Testis (tissue), 3 donors: ENCODE measurements around the gene RIMBP2. TPM values are rescaled to one million over a fixed set of nuclear protein-coding genes. Genes with fewer than 3 reads are reported as not detected.

Experiments used
- DNase-seq: peaks from one replicate; pipeline ENCODE4 v3.0.0-alpha.2; 2019
- H3K27ac ChIP-seq, 2 donors: fragments of 200-600 bp; sonication (generic); one replicate each; pipeline ENCODE4 v1.5.1; 2019
- H3K27me3 ChIP-seq: fragments of 200-600 bp; sonication (generic); one replicate; pipeline ENCODE4 v1.5.1; 2019
- H3K36me3 ChIP-seq: fragments of 200-600 bp; sonication (generic); one replicate; pipeline ENCODE4 v1.5.1; 2017; ENCODE audit warnings: low read depth; ENCODE audit errors: missing control alignments
- H3K4me1 ChIP-seq: fragments of 200-600 bp; sonication (generic); one replicate; pipeline ENCODE4 v1.5.1; 2019
- H3K4me3 ChIP-seq, 2 donors: fragments of 200-600 bp; sonication (generic); one replicate each; pipeline ENCODE4 v1.5.1; 2017 to 2019
- H3K9me3 ChIP-seq: fragments of 200-600 bp; sonication (generic); one replicate; pipeline ENCODE4 v1.5.1; 2017
- POLR2A ChIP-seq: fragments of 450-650 bp; IDR thresholded peaks from one replicate; pipeline ENCODE4 v1.6.1; 2017; ENCODE audit warnings: antibody characterized with exemption, mild to moderate bottlenecking, moderate library complexity
- WGBS, 2 donors: methylation state at CpG; one replicate each; pipeline ENCODE4 v1.1.5; 2018; 5-methylcytosine and 5-hydroxymethylcytosine counted together
- intact Hi-C: fragments of 100-400 bp; cut with DNase I; formaldehyde crosslinking; loops from one replicate; pipeline ENCODE4 v1.15.1; 2023; ENCODE audit warnings: low total_unique reads
- polyA plus RNA-seq: library from polyadenylated mRNA; stranded (reverse); fragments of 350-450 nt; fragmentation: Illumina TruSeq; extraction: RNeasy Lipid Tissue Mini Kit (QIAGEN cat#74804); gene quantifications from one replicate; pipeline ENCODE4 v1.2.3, GENCODE V29; 2014; ENCODE audit warnings: low read depth, low replicate concordance; ENCODE audit not compliant: insufficient read depth
- total RNA-seq, 2 donors: library from RNA; depleted of rRNA; stranded (reverse); fragments of >200 nt; gene quantifications; one replicate each; pipeline ENCODE4 v1.2.3, GENCODE V29; 2016
- TF ChIP-seq, protein P1 (sequence below), 3 experiments: fragments of 450-650 bp in 2 of 3; fragments of 200-600 bp in 1 of 3; sonication (generic) in 1 of 3; IDR thresholded peaks; one replicate each; pipeline ENCODE4 v1.5.1; 2016 to 2019; ENCODE audit warnings: antibody characterized with exemption in 3 of 3, mild to moderate bottlenecking in 2 of 3, moderate library complexity in 1 of 3

Gene RIMBP2
- total and polyA plus RNA-seq, 3 donors from 2014 or later = 8.0 to 10.0 (median 8.7) TPM

DNA sequence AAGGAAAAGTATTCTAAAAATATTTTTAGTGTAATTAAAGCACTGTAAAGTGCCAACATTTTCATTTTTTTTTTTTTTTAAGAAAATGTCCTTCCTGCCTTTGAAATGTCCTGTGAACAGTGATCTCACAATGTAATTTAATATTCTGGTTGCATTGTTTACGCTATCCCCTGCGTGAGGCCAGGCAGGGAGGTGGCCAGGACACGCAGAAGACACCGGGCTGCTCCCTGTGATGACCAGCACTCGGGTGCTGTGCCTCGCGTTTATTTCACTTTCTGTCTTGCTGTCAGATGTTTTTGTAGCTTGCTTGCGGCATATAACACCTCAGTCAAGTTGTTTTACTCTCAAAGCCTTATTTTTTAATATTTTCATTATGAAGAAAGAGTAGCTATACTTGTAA is 359.9 kb downstream of the RIMBP2 start:
- Histone ChIP-seq H3K27me3 (no peaks in the 10 kb centered on the region), H3K36me3 (no peaks in the 10 kb centered on the region), H3K4me1 (no peaks in the 10 kb centered on the region), H3K9me3 (no peaks in the 10 kb centered on the region), H3K4me3 (no peak overlapping the region), H3K27ac (no peak overlapping the region)
- no peak for DNase-seq
- intact Hi-C loops = no loop called here
- no peak for TF ChIP-seq POLR2A
- TF ChIP-seq, protein P1, sequence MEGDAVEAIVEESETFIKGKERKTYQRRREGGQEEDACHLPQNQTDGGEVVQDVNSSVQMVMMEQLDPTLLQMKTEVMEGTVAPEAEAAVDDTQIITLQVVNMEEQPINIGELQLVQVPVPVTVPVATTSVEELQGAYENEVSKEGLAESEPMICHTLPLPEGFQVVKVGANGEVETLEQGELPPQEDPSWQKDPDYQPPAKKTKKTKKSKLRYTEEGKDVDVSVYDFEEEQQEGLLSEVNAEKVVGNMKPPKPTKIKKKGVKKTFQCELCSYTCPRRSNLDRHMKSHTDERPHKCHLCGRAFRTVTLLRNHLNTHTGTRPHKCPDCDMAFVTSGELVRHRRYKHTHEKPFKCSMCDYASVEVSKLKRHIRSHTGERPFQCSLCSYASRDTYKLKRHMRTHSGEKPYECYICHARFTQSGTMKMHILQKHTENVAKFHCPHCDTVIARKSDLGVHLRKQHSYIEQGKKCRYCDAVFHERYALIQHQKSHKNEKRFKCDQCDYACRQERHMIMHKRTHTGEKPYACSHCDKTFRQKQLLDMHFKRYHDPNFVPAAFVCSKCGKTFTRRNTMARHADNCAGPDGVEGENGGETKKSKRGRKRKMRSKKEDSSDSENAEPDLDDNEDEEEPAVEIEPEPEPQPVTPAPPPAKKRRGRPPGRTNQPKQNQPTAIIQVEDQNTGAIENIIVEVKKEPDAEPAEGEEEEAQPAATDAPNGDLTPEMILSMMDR (IDR thresholded peaks at IDR 0.05) = no peak
- WGBS, 2 donors = 60 to 62% methylated on average over 8 of the region's 8 CpGs

GRCh38 chr12:130354407-130354806 is 361.7 kb downstream of the RIMBP2 start:
- 82 to 94% methylated on average over 7 of the region's 7 CpGs for WGBS, 2 donors

DNA sequence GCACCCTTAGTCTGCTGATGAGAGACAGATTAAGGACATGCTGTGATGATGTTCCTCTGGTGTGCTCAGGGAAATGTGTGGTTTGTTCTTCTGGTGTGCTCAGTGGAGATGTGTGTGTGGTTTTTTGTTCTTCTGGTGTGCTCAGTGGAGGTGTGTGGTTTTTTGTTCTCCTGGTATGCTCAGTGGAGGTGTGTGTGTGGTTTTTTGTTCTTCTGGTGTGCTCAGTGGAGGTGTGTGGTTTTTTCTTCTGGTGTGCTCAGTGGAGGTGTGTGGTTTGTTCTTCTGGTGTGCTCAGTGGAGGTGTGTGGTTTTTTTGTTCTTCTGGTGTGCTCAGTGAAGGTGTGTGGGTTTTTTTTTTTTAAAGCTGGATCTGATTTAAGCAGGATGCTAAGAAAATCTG is 363.0 kb downstream of the RIMBP2 start:
- Histone ChIP-seq H3K36me3 (no peaks in the 10 kb centered on the region), H3K27ac (no peak overlapping the region), H3K4me1 (no peaks in the 10 kb centered on the region), H3K9me3 (no peaks in the 10 kb centered on the region), H3K4me3 (no peak overlapping the region), H3K27me3 (no peaks in the 10 kb centered on the region)
- DNase-seq = no peak
- intact Hi-C loops = no loop called here
- TF ChIP-seq, protein P1 (IDR thresholded peaks at IDR 0.05) = no peak
- TF ChIP-seq POLR2A = no peak

More at GRCh38 chr12:130354407-130354806, 361.7 kb downstream of the RIMBP2 start:
- DNase-seq = no peak
- H3K27ac ChIP-seq = no peak overlapping the region
- TF ChIP-seq POLR2A = no peak
- TF ChIP-seq, protein P1 (IDR thresholded peaks at IDR 0.05) = no peak
- H3K4me1 ChIP-seq = no peaks in the 10 kb centered on the region
- intact Hi-C loops = no loop called here
- H3K36me3 ChIP-seq = no peaks in the 10 kb centered on the region
- no peak overlapping the region for H3K4me3 ChIP-seq
- no peaks in the 10 kb centered on the region for H3K27me3 ChIP-seq
- no peaks in the 10 kb centered on the region for H3K9me3 ChIP-seq

GRCh38 chr12:130351326-130351725 is 364.8 kb downstream of the RIMBP2 start:
- Histone ChIP-seq H3K4me1 (no peaks in the 10 kb centered on the region), H3K27ac (no peak overlapping the region), H3K9me3 (no peaks in the 10 kb centered on the region), H3K4me3 (no peak overlapping the region), H3K36me3 (no peaks in the 10 kb centered on the region), H3K27me3 (no peaks in the 10 kb centered on the region)
- WGBS, 2 donors = 72 to 80% methylated on average over 5 of the region's 5 CpGs
- intact Hi-C loops = no loop called here
- no peak for DNase-seq
- no peak for TF ChIP-seq POLR2A
- TF ChIP-seq, protein P1 (IDR thresholded peaks at IDR 0.05) = no peak

GRCh38 chr12:130350715-130351114 is 365.4 kb downstream of the RIMBP2 start:
- H3K27ac ChIP-seq = no peak overlapping the region
- no peaks in the 10 kb centered on the region for H3K4me1 ChIP-seq
- intact Hi-C loops = no loop called here
- no peak for TF ChIP-seq POLR2A
- TF ChIP-seq, protein P1 (IDR thresholded peaks at IDR 0.05) = no peak
- no peaks in the 10 kb centered on the region for H3K9me3 ChIP-seq
- no peak overlapping the region for H3K4me3 ChIP-seq
- no peaks in the 10 kb centered on the region for H3K27me3 ChIP-seq
- peak; percentile 36 for DNase-seq
- H3K36me3 ChIP-seq = no peaks in the 10 kb centered on the region
- WGBS, 2 donors = 39 to 58% methylated on average over 2 of the region's 2 CpGs
